Nephron progenitor cell (in vitro differentiated cells): ENCODE measurements around the gene ARFIP1.

Source experiments
- DNase-seq: peaks from one replicate; pipeline ENCODE4 v3.0.0; 2021
- H3K27ac Mint-ChIP-seq: 2 replicates; pipeline ENCODE4 v1.8.0; 2021; ENCODE audit warnings: mild to moderate bottlenecking, moderate library complexity, mixed read lengths
- H3K27me3 Mint-ChIP-seq: 2 replicates; pipeline ENCODE4 v1.8.0; 2021; ENCODE audit warnings: mild to moderate bottlenecking, low read depth, mixed read lengths; ENCODE audit not compliant: poor library complexity
- H3K36me3 Mint-ChIP-seq: 2 replicates; pipeline ENCODE4 v1.8.0; 2021; ENCODE audit warnings: low read depth, mixed read lengths
- H3K4me1 Mint-ChIP-seq: 2 replicates; pipeline ENCODE4 v1.8.0; 2021; ENCODE audit warnings: mixed read lengths
- H3K4me3 Mint-ChIP-seq: 2 replicates; pipeline ENCODE4 v1.8.0; 2021; ENCODE audit warnings: mild to moderate bottlenecking, moderate library complexity, mixed read lengths
- H3K9me3 Mint-ChIP-seq: 2 replicates; pipeline ENCODE4 v1.8.0; 2021; ENCODE audit warnings: mild to moderate bottlenecking, moderate library complexity, mixed read lengths
- CTCF ChIP-seq: fragments of 200-600 bp; sonication (generic); IDR thresholded peaks from 2 replicates; pipeline ENCODE4 v1.5.0; 2021; ENCODE audit warnings: antibody characterized with exemption

Gene ARFIP1

GRCh38 chr4:152795891-152796290 lies 16.1 kb downstream of the ARFIP1 start:
- no peak overlapping the region for H3K4me3 Mint-ChIP-seq
- no peaks in the 10 kb centered on the region for H3K27me3 Mint-ChIP-seq
- H3K4me1 Mint-ChIP-seq: peaks cover 6% of the 10 kb centered on the region
- no peak overlapping the region for H3K27ac Mint-ChIP-seq
- TF ChIP-seq CTCF: no peak
- H3K36me3 Mint-ChIP-seq: peaks cover 12% of the 10 kb centered on the region
- H3K9me3 Mint-ChIP-seq: no peaks in the 10 kb centered on the region
- DNase-seq: no peak

- no peak for DNase-seq
- H3K27ac Mint-ChIP-seq: no peak overlapping the region
- H3K36me3 Mint-ChIP-seq: peaks cover 26% of the 10 kb centered on the region
- no peaks in the 10 kb centered on the region for H3K27me3 Mint-ChIP-seq
- H3K4me1 Mint-ChIP-seq: no peaks in the 10 kb centered on the region
- H3K9me3 Mint-ChIP-seq: peaks cover 15% of the 10 kb centered on the region
- no peak overlapping the region for H3K4me3 Mint-ChIP-seq
- no peak for TF ChIP-seq CTCF
Measured at GRCh38 chr4:152803541-152803940, 23.8 kb downstream of the ARFIP1 start.

GRCh38 chr4:152805071-152805650 lies 25.4 kb downstream of the ARFIP1 start:
- Mint-ChIP-seq H3K4me1 (no peaks in the 10 kb centered on the region), H3K27ac (peak overlapping the region; percentile 7)

GRCh38 chr4:152805818-152806217 lies 26.1 kb downstream of the ARFIP1 start:
- Mint-ChIP-seq H3K27me3 (no peaks in the 10 kb centered on the region), H3K4me3 (no peak overlapping the region), H3K27ac (no peak overlapping the region), H3K9me3 (peaks cover 33% of the 10 kb centered on the region), H3K36me3 (peaks cover 49% of the 10 kb centered on the region), H3K4me1 (no peaks in the 10 kb centered on the region)
- TF ChIP-seq CTCF: no peak
- DNase-seq: no peak

More at GRCh38 chr4:152805071-152805650, 25.4 kb downstream of the ARFIP1 start:
- DNase-seq: no peak
- H3K36me3 Mint-ChIP-seq: peaks cover 42% of the 10 kb centered on the region
- no peak overlapping the region for H3K4me3 Mint-ChIP-seq
- H3K27me3 Mint-ChIP-seq: no peaks in the 10 kb centered on the region
- no peak for TF ChIP-seq CTCF
- H3K9me3 Mint-ChIP-seq: peaks cover 28% of the 10 kb centered on the region

- Mint-ChIP-seq H3K4me3 (no peak overlapping the region), H3K27me3 (no peaks in the 10 kb centered on the region), H3K27ac (no peak overlapping the region), H3K4me1 (no peaks in the 10 kb centered on the region), H3K9me3 (peaks cover 41% of the 10 kb centered on the region), H3K36me3 (peaks cover 56% of the 10 kb centered on the region)
- TF ChIP-seq CTCF: no peak
- no peak for DNase-seq
Measured at GRCh38 chr4:152806501-152807125, 26.9 kb downstream of the ARFIP1 start.

- Mint-ChIP-seq H3K4me1 (no peaks in the 10 kb centered on the region), H3K27ac (no peak overlapping the region), H3K27me3 (no peaks in the 10 kb centered on the region), H3K4me3 (no peak overlapping the region), H3K9me3 (peaks cover 49% of the 10 kb centered on the region), H3K36me3 (peaks cover 64% of the 10 kb centered on the region)
- no peak for TF ChIP-seq CTCF
- DNase-seq: no peak
Measured at GRCh38 chr4:152807294-152807829, 27.6 kb downstream of the ARFIP1 start.
